PC-9 (cell line): Measurements from ENCODE around the gene MADCAM1. TPM values are rescaled to one million over a fixed set of nuclear protein-coding genes. Genes with fewer than 3 reads are reported as not detected.

Experiments used
- BruUV-seq: library from RNA; stranded (reverse); fragments of 400-500 nt; replicated peaks from 2 replicates; lab custom pipeline; 2021; lab: Mats Ljungman, UMichigan
- CTCF ChIA-PET: fragments of 300-600 bp; sonication (Branson Sonifier 250); formaldehyde crosslinking; loops from one replicate; lab custom pipeline; 2022; ENCODE audit warnings: antibody characterized with exemption; lab: Charles Lee
- POLR2A ChIA-PET: fragments of 300-600 bp; sonication (Branson Sonifier 250); formaldehyde crosslinking; loops from one replicate; lab custom pipeline; 2022; ENCODE audit warnings: antibody characterized with exemption; ENCODE audit not compliant: unreplicated experiment; lab: Charles Lee
- DNase-seq, 2 experiments: peaks; one replicate each; pipeline versions ENCODE4 v3.0.0 to v3.0.0-alpha.2; 2015 to 2022; ENCODE audit warnings: mixed read lengths in 1 of 2
- H2AFZ ChIP-seq: fragments of 200-600 bp; sonication (generic); 2 replicates; pipeline ENCODE4 v1.8.1; 2017; ENCODE audit warnings: antibody characterized with exemption
- H3F3A ChIP-seq: fragments of 200-600 bp; sonication (generic); 2 replicates; pipeline ENCODE4 v1.8.1; 2017; ENCODE audit warnings: antibody characterized with exemption, mild to moderate bottlenecking, low read depth; ENCODE audit not compliant: insufficient read depth
- H3K27ac ChIP-seq: fragments of 200-600 bp; sonication (generic); 2 replicates; pipeline ENCODE4 v1.6.1; 2016; ENCODE audit warnings: mixed run types
- H3K27me3 ChIP-seq: fragments of 200-600 bp; sonication (generic); 2 replicates; pipeline ENCODE4 v1.6.1; 2016; ENCODE audit warnings: low read depth, mixed run types; ENCODE audit not compliant: insufficient read depth
- H3K36me3 ChIP-seq: fragments of 200-600 bp; sonication (generic); 2 replicates; pipeline ENCODE4 v1.6.1; 2016; ENCODE audit warnings: low read depth, mixed run types
- H3K4me1 ChIP-seq: fragments of 200-600 bp; sonication (generic); replicated peaks from 2 replicates; pipeline ENCODE4 v1.6.1; 2016; ENCODE audit warnings: mixed run types; ENCODE audit not compliant: insufficient read depth
- H3K4me2 ChIP-seq: fragments of 200-600 bp; sonication (generic); 2 replicates; pipeline ENCODE4 v1.6.1; 2017; ENCODE audit warnings: mixed run types
- H3K4me3 ChIP-seq: fragments of 200-600 bp; sonication (generic); 2 replicates; pipeline ENCODE4 v1.6.1; 2016; ENCODE audit warnings: mixed run types
- H3K79me2 ChIP-seq: fragments of 200-600 bp; sonication (generic); 2 replicates; pipeline ENCODE4 v1.6.1; 2017; ENCODE audit warnings: low read depth, mixed run types
- H3K9me2 ChIP-seq: fragments of 200-600 bp; sonication (generic); 2 replicates; pipeline ENCODE4 v1.8.1; 2017; ENCODE audit warnings: mild to moderate bottlenecking; ENCODE audit not compliant: insufficient read depth
- H3K9me3 ChIP-seq: fragments of 200-600 bp; sonication (generic); 2 replicates; pipeline ENCODE4 v1.8.1; 2016; ENCODE audit warnings: low read depth; ENCODE audit not compliant: insufficient read depth
- H4K20me1 ChIP-seq: fragments of 200-600 bp; sonication (generic); 2 replicates; pipeline ENCODE4 v1.8.1; 2017; ENCODE audit not compliant: insufficient read depth
- CTCF ChIP-seq: fragments of 200-600 bp; sonication (generic); conservative IDR thresholded peaks from 2 replicates; pipeline ENCODE4 v1.6.1; 2017; ENCODE audit warnings: mixed run types, antibody characterized with exemption, mild to moderate bottlenecking, moderate library complexity
- EZH2 ChIP-seq: fragments of 200-600 bp; sonication (generic); IDR thresholded peaks from 2 replicates; pipeline ENCODE4 v1.8.0; 2017; ENCODE audit warnings: antibody characterized with exemption, low read depth
- intact Hi-C: fragments of 100-400 bp; cut with micrococcal nuclease; formaldehyde crosslinking; loops from one replicate; pipeline ENCODE4 v1.10.0; 2022; ENCODE audit not compliant: unreplicated experiment
- total RNA-seq: library from RNA; stranded (reverse); gene quantifications from 2 replicates; pipeline ENCODE4 v1.2.3, GENCODE V29; 2021

The MADCAM1 gene
- total RNA-seq, 1 experiment from 2014 or later = 1.1 TPM

GRCh38 chr19:536881-537404 lies 40.7 kb downstream of the MADCAM1 start:
- intact Hi-C loops = no loop called here
- Histone ChIP-seq H3K4me3 (no peak overlapping the region), H3K4me1 (peaks cover 33% of the 10 kb centered on the region), H3K27ac (no peak overlapping the region), H3K79me2 (peaks cover 34% of the 10 kb centered on the region), H2AFZ (no peak overlapping the region), H3K9me2 (no peaks in the 10 kb centered on the region), H3K9me3 (no peaks in the 10 kb centered on the region), H3K36me3 (peaks cover 10% of the 10 kb centered on the region; the same call in 1 of the 2 replicates), H3K27me3 (no peaks in the 10 kb centered on the region), H3K4me2 (no peak overlapping the region), H3F3A (peaks cover 19% of the 10 kb centered on the region; the same call in 1 of the 2 replicates), H4K20me1 (peaks cover 42% of the 10 kb centered on the region)
- TF ChIP-seq EZH2 (no peak), CTCF (no peak)
- no peak for DNase-seq
- ChIA-PET POLR2A (no interaction called here), CTCF (no interaction called here)
- no TSS peak for BruUV-seq

- no peak overlapping the region for H2AFZ ChIP-seq
- DNase-seq = no peak
- ChIA-PET POLR2A (no interaction called here), CTCF (interaction anchor here (0.6 kb wide), 1 partner anchor 28 kb away, joined by 7 read pairs; no protein-coding TSS in a partner anchor)
- H3K36me3 ChIP-seq = peaks cover 10% of the 10 kb centered on the region; the same call in 1 of the 2 replicates
- TF ChIP-seq EZH2 (no peak), CTCF (no peak)
- H3K27me3 ChIP-seq = no peaks in the 10 kb centered on the region
- peaks cover 15% of the 10 kb centered on the region for H3K79me2 ChIP-seq
- H3K27ac ChIP-seq = no peak overlapping the region
- H4K20me1 ChIP-seq = peaks cover 33% of the 10 kb centered on the region
- no peaks in the 10 kb centered on the region for H3K9me2 ChIP-seq
- no peak overlapping the region for H3K4me2 ChIP-seq
- H3K9me3 ChIP-seq = no peaks in the 10 kb centered on the region
- H3K4me3 ChIP-seq = no peak overlapping the region
- H3K4me1 ChIP-seq = peaks cover 23% of the 10 kb centered on the region
- no TSS peak for BruUV-seq
- peaks cover 14% of the 10 kb centered on the region for H3F3A ChIP-seq
- intact Hi-C loops = no loop called here
These were observed 42.5 kb downstream of the MADCAM1 start for GRCh38 chr19:538641-539428.

- H3K4me2 ChIP-seq = no peak overlapping the region
- peaks cover 30% of the 10 kb centered on the region for H4K20me1 ChIP-seq
- no peaks in the 10 kb centered on the region for H3K9me3 ChIP-seq
- H2AFZ ChIP-seq = no peak overlapping the region
- TF ChIP-seq EZH2 (no peak), CTCF (no peak)
- H3K79me2 ChIP-seq = peaks cover 11% of the 10 kb centered on the region
- no peak for DNase-seq
- peaks cover 16% of the 10 kb centered on the region for H3K4me1 ChIP-seq
- peaks cover 10% of the 10 kb centered on the region; the same call in 1 of the 2 replicates for H3K36me3 ChIP-seq
- ChIA-PET CTCF (interaction anchor here (0.6 kb wide), 1 partner anchor 29 kb away, joined by 7 read pairs; no protein-coding TSS in a partner anchor), POLR2A (no interaction called here)
- H3K4me3 ChIP-seq = no peak overlapping the region
- no peaks in the 10 kb centered on the region for H3K9me2 ChIP-seq
- intact Hi-C loops = no loop called here
- no peaks in the 10 kb centered on the region for H3K27me3 ChIP-seq
- H3K27ac ChIP-seq = no peak overlapping the region
- peaks cover 12% of the 10 kb centered on the region for H3F3A ChIP-seq
- BruUV-seq = no TSS peak
These were observed 43.2 kb downstream of the MADCAM1 start for GRCh38 chr19:539429-540030.
